NCI-H2029 (cell line): ENCODE measurements around the gene MIPOL1.

Source experiments
- DNase-seq: peaks from one replicate; lab custom pipeline; 2025; lab: John Stamatoyannopoulos, UW

Gene MIPOL1

GRCh38 chr14:37587131-37587803, 389.5 kb downstream of the MIPOL1 start:
- peak; percentile 21 for DNase-seq

GRCh38 chr14:37587881-37588666, 390.3 kb downstream of the MIPOL1 start:
- peak; percentile 67 for DNase-seq

- peak; percentile 87 for DNase-seq
These were observed 390.9 kb downstream of the MIPOL1 start for GRCh38 chr14:37588667-37588955.

GRCh38 chr14:37588956-37589714, 391.4 kb downstream of the MIPOL1 start:
- peak; percentile 87 for DNase-seq

- DNase-seq, result peak; percentile 41
These were observed 392.1 kb downstream of the MIPOL1 start for GRCh38 chr14:37589715-37590427.

- peak; percentile 41 for DNase-seq
These were observed 392.8 kb downstream of the MIPOL1 start for GRCh38 chr14:37590428-37591139.

- DNase-seq, result peak; percentile 71
These were observed 393.7 kb downstream of the MIPOL1 start for GRCh38 chr14:37591311-37591940.

GRCh38 chr14:37591941-37592481, 394.3 kb downstream of the MIPOL1 start:
- DNase-seq, result peak; percentile 76

- DNase-seq, result peak; percentile 46
These were observed 395.0 kb downstream of the MIPOL1 start for GRCh38 chr14:37592482-37593408.

- DNase-seq, result no peak
These were observed 395.9 kb downstream of the MIPOL1 start for GRCh38 chr14:37593511-37594237.

- DNase-seq, result peak; percentile 95
These were observed 396.7 kb downstream of the MIPOL1 start for GRCh38 chr14:37594238-37594970.

- peak; percentile 100 for DNase-seq
These were observed 397.5 kb downstream of the MIPOL1 start, which contains the start of the genes FOXA1 and TTC6 for GRCh38 chr14:37594971-37595808. FOXA1 (minus strand) TSS chr14:37595249; CDS start chr14:37594972, 277 bp downstream. TTC6 (plus strand) TSS chr14:37595629; CDS start chr14:37622065, 26,436 bp downstream.

GRCh38 chr14:37595809-37596621, 398.3 kb downstream of the MIPOL1 start:
- DNase-seq, result peak; percentile 99

- peak; percentile 56 for DNase-seq
These were observed 399.2 kb downstream of the MIPOL1 start for GRCh38 chr14:37596790-37597472.

GRCh38 chr14:37597538-37597913, 399.8 kb downstream of the MIPOL1 start:
- DNase-seq, result peak; percentile 74
